HepG2 (cell line): ENCODE data around the gene SLC2A11. TPM values are rescaled to one million over a fixed set of nuclear protein-coding genes. Genes with fewer than 3 reads are reported as not detected.

Source experiments
- ADNP ChIP-seq: sonication (generic); formaldehyde crosslinking; IDR thresholded peaks from 2 replicates; pipeline ENCODE4 v1.4.0; 2020; ENCODE audit warnings: missing genetic modification reagents
- AKAP8 ChIP-seq: sonication (generic); formaldehyde crosslinking; IDR thresholded peaks from 2 replicates; pipeline ENCODE4 v1.5.1; 2020; ENCODE audit warnings: mild to moderate bottlenecking, missing genetic modification reagents
- GTF3A ChIP-seq: sonication (generic); formaldehyde crosslinking; conservative IDR thresholded peaks from 2 replicates; pipeline ENCODE4 v1.4.0; 2020; ENCODE audit warnings: mild to moderate bottlenecking, missing genetic modification reagents
- HOMEZ ChIP-seq: IDR thresholded peaks from 2 replicates; pipeline ENCODE4 v1.6.1; 2016; ENCODE audit warnings: low read depth
- KIAA2018 ChIP-seq: sonication (generic); formaldehyde crosslinking; IDR thresholded peaks from 2 replicates; pipeline ENCODE4 v1.5.0; 2020; ENCODE audit warnings: mild to moderate bottlenecking, missing genetic modification reagents, borderline replicate concordance
- KMT2A ChIP-seq: sonication (generic); formaldehyde crosslinking; IDR thresholded peaks from 2 replicates; pipeline ENCODE4 v1.4.0; 2020; ENCODE audit warnings: missing genetic modification reagents
- MTA3 ChIP-seq: sonication (generic); formaldehyde crosslinking; IDR thresholded peaks from 2 replicates; pipeline ENCODE4 v1.4.0; 2020; ENCODE audit warnings: missing genetic modification reagents
- PBX3 ChIP-seq: sonication (generic); formaldehyde crosslinking; IDR thresholded peaks from 2 replicates; pipeline ENCODE4 v1.8.1; 2023; ENCODE audit warnings: missing genetic modification reagents, inconsistent platforms, borderline replicate concordance
- SNAPC2 ChIP-seq: sonication (generic); formaldehyde crosslinking; IDR thresholded peaks from 2 replicates; pipeline ENCODE4 v1.8.1; 2022; ENCODE audit warnings: mild to moderate bottlenecking, missing genetic modification reagents
- SUZ12 ChIP-seq: fragments of 150-350 bp; IDR thresholded peaks from 2 replicates; pipeline ENCODE4 v1.6.1; 2014; ENCODE audit warnings: low read depth, low read length
- ZNF33A ChIP-seq: sonication (generic); formaldehyde crosslinking; IDR thresholded peaks from 2 replicates; pipeline ENCODE4 v1.5.1; 2020; ENCODE audit warnings: missing genetic modification reagents, mild to moderate bottlenecking, moderate library complexity, borderline replicate concordance
- ZNF687 ChIP-seq: sonication (generic); formaldehyde crosslinking; IDR thresholded peaks from 2 replicates; pipeline ENCODE4 v1.5.1; 2020; ENCODE audit warnings: mild to moderate bottlenecking, missing genetic modification reagents, moderate library complexity
- ZNF724P ChIP-seq: sonication (generic); formaldehyde crosslinking; IDR thresholded peaks from 2 replicates; pipeline ENCODE4 v1.8.0; 2022; ENCODE audit warnings: missing genetic modification reagents, borderline replicate concordance
- polyA plus RNA-seq, 8 experiments: library from polyadenylated mRNA; depleted of rRNA in 3 of 8; stranded (reverse) in 7 of 8; unstranded in 1 of 8; fragments of >200 nt; fragmentation: Illumina TruSeq in 4 of 8; extraction: Trizol in 4 of 8; gene quantifications; 2 replicates each; pipeline versions ENCODE4 v1.2.1 to v1.2.3, GENCODE V29; 2011 to 2016; ENCODE audit warnings: low read depth in 4 of 8, missing spikeins in 1 of 8, mixed read lengths in 1 of 8; ENCODE audit not compliant: insufficient read depth in 1 of 8
- total RNA-seq, 5 experiments: library from RNA; depleted of rRNA; stranded (reverse); fragments of >200 nt; fragmentation: Illumina TruSeq; extraction: Trizol; gene quantifications; 2 replicates each; pipeline ENCODE4 v1.2.3, GENCODE V29; 2016; ENCODE audit warnings: low read depth in 1 of 5

The SLC2A11 gene
- total and polyA plus RNA-seq, 2 of the 13 experiments (the other 11 are each of a cell fraction or from before 2014, with no cell fraction given), result 15.2 to 15.4 TPM

- TF ChIP-seq PBX3 (no peak), GTF3A (no peak), KIAA2018 (CRISPR knock-in tag) (no peak), SUZ12 (no peak), ZNF724P (CRISPR knock-in tag) (no peak), ZNF687 (CRISPR knock-in tag) (peak; percentile 26), AKAP8 (CRISPR knock-in tag) (no peak), HOMEZ (CRISPR knock-in tag) (no peak), MTA3 (CRISPR knock-in tag) (no peak), SNAPC2 (CRISPR knock-in tag) (no peak), KMT2A (CRISPR knock-in tag) (no peak), ZNF33A (no peak), ADNP (CRISPR knock-in tag) (no peak)
These were observed 31.1 kb downstream of the SLC2A11 start (continued) for GRCh38 chr22:23888615-23889401.
